MM.1S (cell line): ENCODE results near the gene NKG7.

Experiments
- EZH2phosphoT487 ChIP-seq: fragments of 300-600 bp; sonication (generic); IDR thresholded peaks from 2 replicates; pipeline ENCODE4 v1.6.1; 2018; ENCODE audit warnings: antibody characterized with exemption, low read length
- TF ChIP-seq, protein P1 (sequence below): fragments of 300-600 bp; sonication (generic); IDR thresholded peaks from 2 replicates; pipeline ENCODE4 v1.5.1; 2016; ENCODE audit warnings: antibody characterized with exemption, low read length, mixed read lengths

DNA sequence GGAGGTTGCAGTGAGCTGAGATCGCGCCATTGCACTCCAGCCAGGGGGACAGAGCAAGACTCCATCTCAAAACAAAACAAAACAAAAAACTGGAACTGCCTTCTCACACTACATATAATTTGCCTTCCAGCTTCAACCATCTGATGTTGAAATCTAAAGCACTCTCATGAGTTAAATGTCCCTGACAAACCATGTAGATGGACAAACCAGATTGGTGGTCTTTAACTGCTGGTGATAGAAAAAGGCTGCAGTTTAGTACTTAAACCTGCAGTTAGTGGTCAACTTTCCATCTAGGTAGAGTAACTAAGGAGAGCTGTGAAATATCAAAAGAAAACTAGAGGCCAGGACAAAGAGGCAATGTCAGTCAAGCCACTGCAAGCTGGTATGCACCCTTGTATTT, 23.7 kb upstream of the NKG7 start:
- TF ChIP-seq, protein P1, sequence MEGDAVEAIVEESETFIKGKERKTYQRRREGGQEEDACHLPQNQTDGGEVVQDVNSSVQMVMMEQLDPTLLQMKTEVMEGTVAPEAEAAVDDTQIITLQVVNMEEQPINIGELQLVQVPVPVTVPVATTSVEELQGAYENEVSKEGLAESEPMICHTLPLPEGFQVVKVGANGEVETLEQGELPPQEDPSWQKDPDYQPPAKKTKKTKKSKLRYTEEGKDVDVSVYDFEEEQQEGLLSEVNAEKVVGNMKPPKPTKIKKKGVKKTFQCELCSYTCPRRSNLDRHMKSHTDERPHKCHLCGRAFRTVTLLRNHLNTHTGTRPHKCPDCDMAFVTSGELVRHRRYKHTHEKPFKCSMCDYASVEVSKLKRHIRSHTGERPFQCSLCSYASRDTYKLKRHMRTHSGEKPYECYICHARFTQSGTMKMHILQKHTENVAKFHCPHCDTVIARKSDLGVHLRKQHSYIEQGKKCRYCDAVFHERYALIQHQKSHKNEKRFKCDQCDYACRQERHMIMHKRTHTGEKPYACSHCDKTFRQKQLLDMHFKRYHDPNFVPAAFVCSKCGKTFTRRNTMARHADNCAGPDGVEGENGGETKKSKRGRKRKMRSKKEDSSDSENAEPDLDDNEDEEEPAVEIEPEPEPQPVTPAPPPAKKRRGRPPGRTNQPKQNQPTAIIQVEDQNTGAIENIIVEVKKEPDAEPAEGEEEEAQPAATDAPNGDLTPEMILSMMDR, result no peak
- no peak for TF ChIP-seq EZH2phosphoT487
